HG02610 (cell line): Measurements from ENCODE around the gene ATP13A3.

ENCODE experiments used
- ATAC-seq: cut with Tn5 transposase; IDR thresholded peaks from one replicate; pipeline ENCODE4 v1.9.1; 2021; ENCODE audit warnings: mild to moderate bottlenecking, moderate library complexity; ENCODE audit not compliant: unreplicated experiment

The ATP13A3 gene

DNA sequence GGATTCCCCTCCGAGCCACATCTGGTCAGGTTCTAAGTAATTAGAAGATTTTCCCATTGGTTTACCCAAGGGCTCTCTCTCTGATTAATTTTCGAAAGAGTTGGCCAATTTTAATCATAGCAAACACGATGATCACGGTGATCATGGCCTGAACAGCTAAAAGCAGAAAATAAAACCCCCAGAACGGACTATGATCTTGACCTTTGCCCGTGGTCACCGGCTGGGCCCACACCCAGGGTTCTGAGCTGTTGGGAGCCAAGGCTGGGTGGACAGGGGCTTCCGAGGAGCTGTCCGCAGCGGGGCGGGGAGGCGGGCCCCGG, 90.3 kb downstream of the ATP13A3 start:
- ATAC-seq = no peak

DNA sequence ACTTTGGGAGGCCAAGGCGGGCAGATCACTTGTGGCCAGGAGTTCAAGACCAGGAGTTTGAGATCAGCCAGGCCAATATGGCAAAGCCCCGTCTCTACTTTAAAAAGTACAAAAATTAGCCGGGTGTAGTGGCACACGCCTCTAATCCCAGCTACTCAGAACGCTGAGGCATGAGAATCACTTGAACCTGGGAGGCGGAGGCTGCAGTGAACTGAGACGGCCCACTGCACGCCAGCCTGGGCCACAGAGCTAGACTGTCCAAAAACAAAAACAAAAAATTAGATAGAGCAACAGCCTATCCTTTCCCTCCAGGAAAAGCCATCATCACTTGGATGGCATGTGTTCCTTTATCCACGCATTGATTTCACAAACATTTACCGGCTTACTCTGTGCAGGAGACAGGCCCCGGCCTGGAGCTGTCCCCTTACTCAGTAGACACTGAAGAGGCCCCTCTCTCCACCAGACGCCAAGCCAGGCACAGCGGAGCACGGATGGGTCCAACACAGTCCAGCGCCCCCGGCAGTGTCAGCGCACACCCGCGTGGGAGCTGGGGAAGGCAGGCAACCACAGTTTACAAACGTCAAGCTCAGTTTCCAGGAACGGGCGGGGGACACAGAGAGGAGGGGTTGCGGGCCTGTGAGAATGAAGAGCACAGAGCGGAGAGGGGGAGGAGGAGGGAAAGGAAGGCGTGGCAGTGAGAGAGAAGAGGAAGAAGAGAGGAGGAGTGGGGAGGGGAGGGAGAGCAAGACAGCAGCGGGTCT, 90.8 kb downstream of the ATP13A3 start:
- no peak for ATAC-seq

DNA sequence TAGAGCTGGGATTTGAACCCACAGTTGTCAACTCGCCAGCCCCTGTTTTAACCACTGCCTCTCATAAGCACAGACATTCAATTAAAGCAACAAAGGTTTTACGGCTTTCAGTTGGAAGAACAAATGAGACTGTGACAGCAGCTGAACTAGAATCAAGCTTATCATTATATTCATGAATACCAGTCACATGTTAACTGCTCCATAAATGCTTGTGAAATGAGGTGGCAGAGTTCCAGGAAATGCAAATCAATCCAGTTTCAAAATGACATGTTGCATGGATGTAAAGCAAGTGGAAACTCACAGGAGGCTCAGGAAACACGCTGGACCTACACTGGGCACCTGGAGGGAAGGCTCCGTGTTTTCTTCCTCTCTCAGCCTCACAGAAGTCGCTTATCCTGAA, 91.6 kb downstream of the ATP13A3 start:
- ATAC-seq = no peak

DNA sequence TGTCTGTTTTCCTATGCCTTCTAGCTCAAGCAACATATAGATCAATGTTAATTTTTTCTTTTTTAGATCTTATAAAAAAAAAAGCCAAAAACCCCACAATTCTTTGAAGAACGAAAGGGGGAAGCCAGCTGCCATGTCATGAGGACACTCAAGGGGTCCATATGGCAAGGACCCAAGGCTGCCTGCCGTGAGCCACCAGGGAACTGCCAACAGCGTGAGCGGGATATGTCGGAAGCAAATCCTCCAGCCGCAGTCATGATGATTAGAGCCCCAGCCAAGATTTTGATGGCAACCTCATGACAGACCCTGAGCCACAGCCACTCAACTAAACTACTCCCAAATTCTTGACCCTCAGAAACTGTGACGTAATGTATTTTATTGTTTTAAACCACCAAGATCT, 94.2 kb downstream of the ATP13A3 start:
- no peak for ATAC-seq

- no peak for ATAC-seq
Measured at GRCh38 chr3:194390835-194391234, 96.0 kb downstream of the ATP13A3 start.

DNA sequence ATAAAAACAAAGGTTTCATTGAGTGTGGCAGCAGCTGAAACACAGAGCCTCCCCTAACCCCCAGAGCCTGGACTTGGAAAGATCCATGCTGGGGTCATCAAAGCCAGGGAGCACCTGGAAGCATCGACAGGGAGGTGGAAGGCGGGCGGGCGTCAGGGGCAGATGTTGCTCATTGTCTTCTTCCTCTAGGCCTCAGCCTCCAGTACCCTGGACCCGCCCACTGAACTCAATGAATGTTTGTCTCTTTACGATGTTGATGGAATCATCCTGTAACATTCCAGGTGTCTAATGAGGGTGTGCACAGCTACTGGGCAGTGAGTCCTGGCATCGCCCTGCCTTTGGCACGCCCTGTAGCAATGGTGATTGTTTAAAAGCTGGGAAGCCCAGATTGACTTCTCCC, 97.5 kb downstream of the ATP13A3 start:
- ATAC-seq = no peak

- ATAC-seq = no peak
Measured at GRCh38 chr3:194387926-194388418, 98.8 kb downstream of the ATP13A3 start.

DNA sequence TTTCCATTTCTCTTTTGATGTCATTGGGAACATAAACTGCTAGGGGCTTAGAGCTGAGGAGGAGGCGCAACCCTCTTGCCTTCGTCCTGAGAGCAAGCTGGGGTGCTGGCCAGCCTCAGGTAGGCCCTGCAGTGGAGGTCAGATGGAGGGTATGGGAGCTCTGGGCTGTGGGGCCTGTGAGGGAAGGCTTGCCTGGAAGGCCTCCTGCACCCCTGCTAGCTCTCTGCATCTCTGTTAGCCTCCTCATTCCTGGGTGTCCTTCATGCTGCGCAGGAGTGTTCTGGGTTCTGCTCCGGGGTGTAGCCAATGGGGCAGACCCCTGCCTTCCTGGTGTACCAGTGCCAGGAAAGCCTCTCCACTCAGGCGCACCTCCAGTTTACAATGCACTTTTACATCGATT, 99.5 kb downstream of the ATP13A3 start:
- ATAC-seq = no peak

- ATAC-seq = no peak
Measured at GRCh38 chr3:194386648-194387047, 100.2 kb downstream of the ATP13A3 start.

GRCh38 chr3:194386066-194386465, 100.7 kb downstream of the ATP13A3 start:
- no peak for ATAC-seq

DNA sequence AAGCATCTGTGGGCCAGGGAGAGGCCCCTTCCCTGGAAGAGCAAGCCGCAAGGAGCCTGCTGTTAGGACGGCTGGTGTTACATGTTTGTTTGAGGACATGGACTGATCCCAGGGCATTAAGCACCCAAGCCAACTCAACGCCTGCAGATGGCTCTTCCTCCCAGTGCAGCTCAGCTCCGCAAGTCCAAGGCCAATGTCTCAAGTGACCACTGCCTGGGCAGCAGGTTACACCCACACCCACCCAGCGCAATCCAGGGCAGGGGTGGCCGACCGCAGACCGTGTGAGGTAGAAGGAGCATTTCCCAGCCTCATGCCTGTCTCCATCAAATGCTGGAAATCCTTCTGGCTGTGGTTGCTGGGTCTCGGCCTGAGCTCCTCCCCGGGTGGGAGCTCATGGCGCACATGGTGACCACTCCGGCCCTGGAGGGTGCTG, 102.2 kb downstream of the ATP13A3 start:
- ATAC-seq = no peak

DNA sequence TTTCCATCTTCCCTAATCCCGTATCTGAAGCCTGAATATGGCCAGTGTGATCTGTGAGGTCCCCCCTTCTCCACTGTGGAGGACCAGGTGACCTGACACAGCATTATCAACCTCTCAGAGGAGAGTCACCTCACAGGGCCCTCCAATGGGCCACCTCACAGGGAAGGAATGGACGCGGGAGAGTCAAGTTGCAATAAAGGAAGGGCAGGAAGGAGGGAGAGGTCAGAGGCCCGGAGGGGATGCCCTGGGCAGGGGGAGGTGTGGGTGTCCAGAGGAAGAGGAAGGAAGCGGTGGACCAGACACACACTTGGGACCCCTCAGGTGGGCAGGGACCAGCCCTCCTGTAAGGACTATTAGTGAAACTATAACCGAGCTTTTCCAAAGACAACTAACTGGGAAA, 102.6 kb downstream of the ATP13A3 start:
- no peak for ATAC-seq

- no peak for ATAC-seq
Measured at GRCh38 chr3:194383276-194383940, 103.4 kb downstream of the ATP13A3 start.

GRCh38 chr3:194382892-194383223, 103.9 kb downstream of the ATP13A3 start:
- no peak for ATAC-seq

DNA sequence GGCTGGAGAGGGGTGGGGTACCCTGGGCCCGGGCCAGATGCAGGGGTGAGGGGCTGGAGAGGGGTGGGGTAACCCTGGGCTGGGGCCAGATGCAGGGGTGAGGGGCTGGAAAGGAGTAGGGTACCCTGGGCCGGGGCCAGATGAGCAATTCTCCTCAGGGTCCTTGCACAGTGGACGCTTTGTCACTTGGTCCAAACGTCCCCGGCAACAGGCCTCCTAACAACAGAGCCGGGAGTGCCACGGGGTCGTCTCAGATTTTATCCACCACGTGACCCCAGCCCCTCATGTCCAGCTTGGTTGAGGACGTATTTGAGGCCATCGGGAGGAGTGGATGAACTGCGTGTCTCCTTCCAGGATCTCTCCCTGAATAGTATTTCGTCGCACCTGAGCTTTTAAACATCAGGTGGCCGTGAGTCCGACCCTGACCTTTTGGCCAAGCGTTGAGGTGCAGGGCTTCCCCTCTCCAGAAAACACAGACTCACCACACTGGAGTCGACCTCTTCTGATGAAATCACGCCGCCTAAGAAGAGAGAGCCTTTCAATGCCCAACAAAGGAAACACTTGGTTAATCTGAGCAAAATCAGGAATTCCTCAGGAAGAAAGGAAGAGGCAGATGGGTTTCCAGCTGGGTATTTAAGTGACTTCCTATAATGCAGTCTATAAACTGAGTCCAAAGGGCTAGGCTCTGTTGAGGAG, 104.5 kb downstream of the ATP13A3 start:
- no peak for ATAC-seq

GRCh38 chr3:194381460-194381875, 105.3 kb downstream of the ATP13A3 start:
- ATAC-seq = no peak

GRCh38 chr3:194380326-194380725, 106.5 kb downstream of the ATP13A3 start:
- no peak for ATAC-seq

GRCh38 chr3:194379651-194380050, 107.2 kb downstream of the ATP13A3 start:
- ATAC-seq = no peak

DNA sequence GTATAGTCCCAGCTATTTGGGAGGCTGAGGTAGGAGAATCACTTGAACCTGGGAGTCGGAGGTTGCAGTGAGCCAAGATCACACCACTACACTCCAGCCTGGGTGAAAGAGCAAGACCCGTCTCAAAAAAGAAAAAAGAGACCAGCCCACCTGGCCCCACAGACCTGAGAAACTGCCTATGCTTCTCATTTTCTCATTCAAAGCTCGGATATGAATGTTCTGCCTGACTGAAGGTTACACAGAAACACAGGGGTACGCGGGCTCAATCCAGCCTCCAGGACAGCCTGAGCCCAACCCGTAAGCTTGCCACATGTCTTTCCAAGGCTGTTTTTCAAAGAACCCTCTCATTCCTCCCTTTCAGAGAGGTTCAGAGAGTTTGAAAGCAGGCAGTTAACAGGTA, 107.6 kb downstream of the ATP13A3 start:
- ATAC-seq = no peak

DNA sequence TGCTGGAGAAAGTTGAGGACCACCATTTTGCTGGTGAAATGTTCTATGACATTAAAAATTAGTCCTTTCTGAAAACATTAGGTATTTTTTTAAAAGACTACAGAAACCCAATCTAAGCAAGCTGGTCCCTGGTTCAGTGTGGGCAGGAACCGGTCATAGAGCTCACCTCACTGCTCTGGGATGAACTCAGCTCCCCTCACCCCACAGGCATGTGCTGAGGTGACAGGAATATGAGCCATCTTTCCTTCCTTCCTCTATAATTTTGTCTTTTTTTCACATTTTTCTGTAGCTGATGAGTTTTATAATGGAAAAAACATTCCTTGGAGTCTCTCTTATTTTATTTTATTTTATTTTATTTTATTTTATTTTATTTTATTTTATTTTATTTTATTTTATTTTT, 109.1 kb downstream of the ATP13A3 start:
- no peak for ATAC-seq

GRCh38 chr3:194376241-194376560, 110.6 kb downstream of the ATP13A3 start:
- ATAC-seq = no peak
